Superior temporal gyrus (tissue), 1 donor: ENCODE results near the gene PTGFRN.
"Not testable (repeated sequence)": the region's sequence is repeated elsewhere in the genome, so short reads cannot be mapped to it uniquely, and the experiment has no call there.

Source experiments
- DNase-seq: peaks from one replicate; pipeline ENCODE4 v3.0.0-alpha.2; 2016; ENCODE audit errors: extremely low spot score

Gene PTGFRN

GRCh38 chr1:116909512-116910378, at the start of gene PTGFRN:
PTGFRN (plus strand) TSS chr1:116909916; CDS start chr1:116910204, 288 bp downstream.
- DNase-seq, result no peak

GRCh38 chr1:116860167-116860566, 49.5 kb upstream of the PTGFRN start:
- DNase-seq, result not testable (repeated sequence)

GRCh38 chr1:116861137-116861536, 48.6 kb upstream of the PTGFRN start:
- no peak for DNase-seq

- not testable (repeated sequence) for DNase-seq
Observed at GRCh38 chr1:116863031-116863430, 46.7 kb upstream of the PTGFRN start.

GRCh38 chr1:116866478-116866877, 43.2 kb upstream of the PTGFRN start:
- not testable (repeated sequence) for DNase-seq

GRCh38 chr1:116868385-116868784, 41.3 kb upstream of the PTGFRN start:
- DNase-seq, result no peak

GRCh38 chr1:116869611-116870010, 40.1 kb upstream of the PTGFRN start:
- no peak for DNase-seq

- no peak for DNase-seq
Observed at GRCh38 chr1:116870300-116870699, 39.4 kb upstream of the PTGFRN start.

- no peak for DNase-seq
Observed at GRCh38 chr1:116871779-116872146, 38.0 kb upstream of the PTGFRN start.

GRCh38 chr1:116873680-116874271, 35.9 kb upstream of the PTGFRN start:
- no peak for DNase-seq

- no peak for DNase-seq
Observed at GRCh38 chr1:116874733-116875249, 34.9 kb upstream of the PTGFRN start.

- no peak for DNase-seq
Observed at GRCh38 chr1:116875391-116875790, 34.3 kb upstream of the PTGFRN start.

- DNase-seq, result not testable (repeated sequence)
Observed at GRCh38 chr1:116875946-116876345, 33.8 kb upstream of the PTGFRN start.

GRCh38 chr1:116877141-116877818, 32.4 kb upstream of the PTGFRN start:
- peak; percentile 46 for DNase-seq

- peak; percentile 36 for DNase-seq
Observed at GRCh38 chr1:116878804-116879477, 30.8 kb upstream of the PTGFRN start.

- DNase-seq, result no peak
Observed at GRCh38 chr1:116879478-116880133, 30.1 kb upstream of the PTGFRN start.

GRCh38 chr1:116880917-116881316, 28.8 kb upstream of the PTGFRN start:
- no peak for DNase-seq

GRCh38 chr1:116881879-116882520, 27.7 kb upstream of the PTGFRN start:
- peak; percentile 69 for DNase-seq

GRCh38 chr1:116882866-116883265, 26.9 kb upstream of the PTGFRN start:
- DNase-seq, result no peak

GRCh38 chr1:116886291-116886878, 23.3 kb upstream of the PTGFRN start:
- no peak for DNase-seq
